GM23338 (cell line): ENCODE data around the gene NTNG1.

Experiments used
- CTCF ChIP-seq, 2 experiments: fragments of 200-600 bp in 1 of 2; sonication (generic) in 1 of 2; conservative IDR thresholded peaks; 2 replicates each; pipeline versions ENCODE4 v1.5.1 to v1.6.1; 2016 to 2017; ENCODE audit warnings: antibody characterized with exemption in 2 of 2, low read depth in 2 of 2, mild to moderate bottlenecking in 2 of 2, moderate library complexity in 1 of 2
- EZH2 ChIP-seq: fragments of 200-600 bp; sonication (generic); IDR thresholded peaks from one replicate; pipeline ENCODE4 v1.8.0; 2017; ENCODE audit warnings: antibody characterized with exemption, mild to moderate bottlenecking, low read depth; ENCODE audit not compliant: unreplicated experiment
- EZH2phosphoT487 ChIP-seq: fragments of 200-600 bp; sonication (generic); IDR thresholded peaks from one replicate; pipeline ENCODE4 v1.8.1; 2018; ENCODE audit warnings: antibody characterized with exemption; ENCODE audit not compliant: unreplicated experiment
- POLR2AphosphoS5 ChIP-seq: IDR thresholded peaks from 2 replicates; pipeline ENCODE4 v1.6.1; 2016; ENCODE audit warnings: antibody characterized with exemption, low read depth
- REST ChIP-seq: IDR thresholded peaks from one replicate; pipeline ENCODE4 v1.6.1; 2018; ENCODE audit warnings: antibody characterized with exemption; ENCODE audit not compliant: unreplicated experiment

- TF ChIP-seq CTCF (conservative IDR thresholded peaks at IDR 0.05; ENCODE audit: low read depth in 2 of 2): no peak
- TF ChIP-seq POLR2AphosphoS5: no peak
- no peak for TF ChIP-seq REST
- TF ChIP-seq EZH2phosphoT487: no peak
- TF ChIP-seq EZH2: no peak
These were observed 126.7 kb downstream of the NTNG1 start for GRCh38 chr1:107267489-107267888.
